HCT116 (cell line): ENCODE data around the gene TWNK. TPM values are rescaled to one million over a fixed set of nuclear protein-coding genes. Genes with fewer than 3 reads are reported as not detected.
"Not testable (repeated sequence)": the region's sequence is repeated elsewhere in the genome, so short reads cannot be mapped to it uniquely, and the experiment has no call there.

Experiments used
- ATAC-seq: fragments of 200-7000 bp; cut with Tn5 transposase; 2 replicates; pipeline ENCODE4 v1.9.1; 2020; ENCODE audit warnings: mild to moderate bottlenecking, moderate library complexity
- BruUV-seq: library from RNA; stranded (reverse); fragments of 400-500 nt; replicated peaks from 2 replicates; lab custom pipeline; 2021; lab: Mats Ljungman, UMichigan
- CTCF ChIA-PET: fragments of 300-600 bp; sonication (Branson Sonifier 250); formaldehyde crosslinking; loops from one replicate; lab custom pipeline; 2021; ENCODE audit warnings: antibody characterized with exemption; lab: Charles Lee
- POLR2A ChIA-PET: fragments of 300-600, 350-600 bp; sonication (Branson Sonifier 250); formaldehyde crosslinking; loops from one replicate; lab custom pipeline; 2021; ENCODE audit warnings: antibody characterized with exemption; lab: Charles Lee
- RAD21 ChIA-PET, 2 experiments: fragments of 300-600 bp; sonication (Branson Sonifier 250); formaldehyde crosslinking; loops; one replicate each; lab custom pipeline; 2023; ENCODE audit warnings: low total read pairs in 2 of 2; ENCODE audit not compliant: uncharacterized antibody in 2 of 2, unreplicated experiment in 2 of 2, low non-redundant PET in 1 of 2; lab: Charles Lee
- DNase-seq: peaks from one replicate; pipeline ENCODE4 v3.0.0-alpha.2; 2010; ENCODE audit warnings: low read depth, low spot score
- H2AFZ ChIP-seq: fragments of 200-600 bp; shearing (Covaris generic), sonication (generic); 2 replicates; pipeline ENCODE4 v1.6.1; 2017; ENCODE audit warnings: low read depth, mixed run types, mixed read lengths, antibody characterized with exemption, low read length; ENCODE audit not compliant: poor library complexity, severe bottlenecking
- H3K27ac ChIP-seq: 2 replicates; pipeline ENCODE4 v1.5.1; 2012; ENCODE audit warnings: low read depth, low read length
- H3K27me3 ChIP-seq: fragments of 200-600 bp; sonication (generic); 2 replicates; pipeline ENCODE4 v1.6.1; 2016; ENCODE audit warnings: mixed run types, low read length, mixed read lengths; ENCODE audit not compliant: insufficient read depth
- H3K36me3 ChIP-seq, 2 experiments: fragments of 200-500 bp in 1 of 2; fragments of 200-600 bp in 1 of 2; sonication (Bioruptor generic) in 1 of 2; sonication (generic) in 1 of 2; 2 replicates each; pipeline versions ENCODE4 v1.5.1 to v1.6.1; 2014 to 2016; ENCODE audit warnings: low read length in 2 of 2, inconsistent platforms in 1 of 2, mixed read lengths in 1 of 2, mixed run types in 1 of 2; ENCODE audit not compliant: insufficient read depth in 2 of 2, control insufficient read depth in 1 of 2
- H3K4me1 ChIP-seq, 2 experiments: fragments of 200-600 bp in 1 of 2; sonication (generic) in 1 of 2; 2 replicates each; pipeline versions ENCODE4 v1.5.1 to v1.6.1; 2012 to 2017; ENCODE audit warnings: low read length in 2 of 2, inconsistent platforms in 1 of 2, mild to moderate bottlenecking in 1 of 2, mixed read lengths in 1 of 2, mixed run types in 1 of 2, moderate library complexity in 1 of 2; ENCODE audit not compliant: insufficient read depth in 2 of 2, control insufficient read depth in 1 of 2
- H3K4me2 ChIP-seq: fragments of 200-600 bp; sonication (generic); 2 replicates; pipeline ENCODE4 v1.6.1; 2017; ENCODE audit warnings: mixed run types, low read length, mixed read lengths
- H3K4me3 ChIP-seq, 2 experiments: fragments of 200-600 bp in 1 of 2; sonication (generic) in 1 of 2; replicated peaks in 1 of 2; 2 replicates each; pipeline ENCODE4 v1.5.1; 2011 to 2016; ENCODE audit warnings: low read length in 2 of 2, control low read depth in 1 of 2, low read depth in 1 of 2, mild to moderate bottlenecking in 1 of 2, mixed read lengths in 1 of 2, mixed run types in 1 of 2
- H3K79me2 ChIP-seq: fragments of 200-600 bp; sonication (generic); 2 replicates; pipeline ENCODE4 v1.6.1; 2017; ENCODE audit warnings: mild to moderate bottlenecking, mixed run types, low read length, moderate library complexity, mixed read lengths; ENCODE audit not compliant: insufficient read depth
- H3K9ac ChIP-seq: fragments of 200-600 bp; sonication (generic); 2 replicates; pipeline ENCODE4 v1.6.1; 2016; ENCODE audit warnings: low read length, mixed read lengths
- H3K9me2 ChIP-seq: fragments of 200-600 bp; sonication (generic), shearing (Covaris generic); 2 replicates; pipeline ENCODE4 v1.6.1; 2017; ENCODE audit warnings: mixed run types, mild to moderate bottlenecking, moderate library complexity; ENCODE audit not compliant: insufficient read depth
- H3K9me3 ChIP-seq, 2 experiments: fragments of 200-500 bp in 1 of 2; fragments of 200-600 bp in 1 of 2; sonication (Bioruptor generic) in 1 of 2; sonication (generic) in 1 of 2; 2 replicates each; pipeline ENCODE4 v1.6.1; 2014 to 2017; ENCODE audit warnings: low read length in 2 of 2, mixed read lengths in 2 of 2, inconsistent platforms in 1 of 2, low read depth in 1 of 2, mild to moderate bottlenecking in 1 of 2, mixed run types in 1 of 2, moderate library complexity in 1 of 2; ENCODE audit not compliant: control insufficient read depth in 1 of 2, insufficient read depth in 1 of 2
- H4K20me1 ChIP-seq: fragments of 200-600 bp; sonication (generic), shearing (Covaris generic); 2 replicates; pipeline ENCODE4 v1.6.1; 2017; ENCODE audit warnings: mixed run types, mild to moderate bottlenecking, moderate library complexity; ENCODE audit not compliant: insufficient read depth
- CEBPB ChIP-seq: IDR thresholded peaks from 2 replicates; pipeline ENCODE4 v1.6.1; 2012; ENCODE audit warnings: low read depth
- EGR1 ChIP-seq: IDR thresholded peaks from 2 replicates; pipeline ENCODE4 v1.6.1; 2012; ENCODE audit warnings: low read depth
- EZH2phosphoT487 ChIP-seq: fragments of 200-600 bp; IDR thresholded peaks from 2 replicates; pipeline ENCODE4 v1.6.1; 2018; ENCODE audit warnings: antibody characterized with exemption, borderline replicate concordance
- FOSL1 ChIP-seq: IDR thresholded peaks from 2 replicates; pipeline ENCODE4 v1.6.1; 2012; ENCODE audit warnings: low read depth
- JUND ChIP-seq: IDR thresholded peaks from 2 replicates; pipeline ENCODE4 v1.6.1; 2012
- RAD21 ChIP-seq: IDR thresholded peaks from 2 replicates; pipeline ENCODE4 v1.6.1; 2012; ENCODE audit warnings: low read depth, mild to moderate bottlenecking
- SRF ChIP-seq: IDR thresholded peaks from 2 replicates; pipeline ENCODE4 v1.6.1; 2012; ENCODE audit warnings: low read depth
- ZFX ChIP-seq: fragments of 450-650 bp; IDR thresholded peaks from 2 replicates; pipeline ENCODE4 v1.6.1; 2017
- intact Hi-C: fragments of 100-400 bp; cut with micrococcal nuclease; formaldehyde crosslinking; loops from 2 replicates; pipeline ENCODE4 v1.10.0; 2022
- total RNA-seq: library from RNA; stranded (reverse); gene quantifications from one replicate; pipeline ENCODE4 v1.2.1, GENCODE V29; 2021; ENCODE audit not compliant: unreplicated experiment
- TF ChIP-seq, protein P1 (sequence below): IDR thresholded peaks from 2 replicates; pipeline ENCODE4 v1.6.1; 2012

The TWNK gene
- total RNA-seq, 1 experiment from 2014 or later, result 42.1 TPM

DNA sequence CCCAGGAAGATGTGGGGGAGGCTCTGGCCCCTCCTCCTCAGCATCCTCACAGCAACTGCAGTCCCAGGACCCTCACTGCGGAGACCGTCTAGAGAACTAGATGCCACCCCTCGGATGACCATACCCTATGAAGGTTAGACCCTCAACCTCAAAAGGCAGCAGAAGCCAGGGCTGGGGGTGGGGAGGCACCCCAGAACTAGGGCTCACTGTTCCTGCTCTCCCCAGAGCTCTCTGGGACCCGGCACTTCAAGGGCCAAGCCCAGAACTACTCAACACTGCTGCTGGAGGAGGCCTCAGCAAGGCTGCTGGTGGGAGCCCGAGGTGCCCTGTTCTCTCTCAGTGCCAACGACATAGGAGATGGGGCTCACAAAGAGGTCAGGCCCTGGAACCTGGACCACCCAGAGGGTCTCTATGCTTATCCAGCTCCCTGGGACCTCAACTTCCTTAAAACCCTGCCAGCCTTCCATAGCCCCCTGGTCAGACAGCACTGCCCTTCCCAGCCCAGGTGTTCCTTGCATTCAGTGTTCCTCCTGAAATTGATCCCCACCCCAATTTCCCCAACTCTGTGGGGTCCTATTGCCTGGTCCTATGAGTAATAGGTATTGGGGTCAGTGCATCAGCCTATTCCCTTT is 14.3 kb upstream of the TWNK start:
- no peak for TF ChIP-seq EGR1
- no peak for TF ChIP-seq EZH2phosphoT487
- no peak for TF ChIP-seq FOSL1
- no peak for TF ChIP-seq CEBPB
- TF ChIP-seq SRF, result no peak
- no peak for TF ChIP-seq ZFX
- TF ChIP-seq, protein P1, sequence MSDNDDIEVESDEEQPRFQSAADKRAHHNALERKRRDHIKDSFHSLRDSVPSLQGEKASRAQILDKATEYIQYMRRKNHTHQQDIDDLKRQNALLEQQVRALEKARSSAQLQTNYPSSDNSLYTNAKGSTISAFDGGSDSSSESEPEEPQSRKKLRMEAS, result no peak
- TF ChIP-seq JUND, result no peak
- no peak for TF ChIP-seq RAD21
- H3K27me3 ChIP-seq, result no peaks in the 10 kb centered on the region
- no peaks in the 10 kb centered on the region for H4K20me1 ChIP-seq
- RAD21 ChIA-PET, result no interaction called here
- ATAC-seq (no peak), DNase-seq (no peak)
- POLR2A ChIA-PET, result no interaction called here
- no peak overlapping the region for H3K27ac ChIP-seq
- 0 out of 4 replicates have a peak, but pooled peaks cover 0 to under 1% of the 10 kb centered on the region in 2 experiments for H3K36me3 ChIP-seq
- no peaks in the 10 kb centered on the region for H3K9me2 ChIP-seq
- no peaks in the 10 kb centered on the region for H3K79me2 ChIP-seq
- no peak overlapping the region for H3K4me2 ChIP-seq
- H3K4me3 ChIP-seq, result no peak overlapping the region
- H3K4me1 ChIP-seq, result peaks cover 10 to 40% of the 10 kb centered on the region in 2 experiments; a peak in 3 of 4 replicates
- H3K9me3 ChIP-seq, result no peaks in the 10 kb centered on the region
- CTCF ChIA-PET, result interaction anchor here (0.6 kb wide), 1 partner anchor 187 kb away, joined by 3 read pairs; no protein-coding TSS in a partner anchor
- H2AFZ ChIP-seq, result no peak overlapping the region
- BruUV-seq, result no TSS peak
- intact Hi-C loops, result no loop called here
- no peak overlapping the region for H3K9ac ChIP-seq

DNA sequence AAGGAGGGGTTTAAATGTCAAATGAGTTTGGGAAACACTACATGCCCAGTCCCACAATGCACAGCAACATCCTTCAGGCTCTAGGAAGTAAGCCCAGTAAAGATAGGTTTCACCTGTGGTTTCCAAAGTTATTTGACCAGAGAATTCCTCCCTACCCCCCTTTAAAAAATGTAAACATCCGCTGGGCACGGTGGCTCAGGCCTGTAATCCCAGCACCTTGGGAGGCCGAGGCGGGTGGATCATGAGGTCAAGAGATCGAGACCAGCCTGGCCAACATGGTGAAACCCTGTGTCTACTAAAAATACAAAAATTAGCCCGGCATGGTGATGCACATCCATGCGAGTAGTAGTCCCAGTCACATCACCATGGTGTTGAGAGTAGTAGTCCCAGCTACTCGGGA is 11.9 kb upstream of the TWNK start:
- intact Hi-C loops, H4K20me1 ChIP-seq, H3K27me3 ChIP-seq, H2AFZ ChIP-seq, RAD21 ChIA-PET, H3K9me2 ChIP-seq, DNase-seq, H3K9me3 ChIP-seq, H3K27ac ChIP-seq, CTCF ChIA-PET, H3K79me2 ChIP-seq, H3K4me3 ChIP-seq, H3K4me2 ChIP-seq, POLR2A ChIA-PET, BruUV-seq, ATAC-seq, H3K9ac ChIP-seq: not testable (repeated sequence)
- H3K36me3 ChIP-seq, result peaks cover 0 to 13% of the 10 kb centered on the region in 2 experiments; a peak in 2 of 4 replicates
- H3K4me1 ChIP-seq, result peaks cover 10 to 23% of the 10 kb centered on the region in 2 experiments; a peak in 3 of 4 replicates
